ENCODE measurements around the gene ACTL8. TPM values are rescaled to one million over a fixed set of nuclear protein-coding genes. Genes with fewer than 3 reads are reported as not detected.

Gene ACTL8
- total RNA-seq, 1 donor: under 0.01 TPM

GRCh38 chr1:17798011-17798410 is 42.9 kb downstream of the ACTL8 start:
- no peak for DNase-seq (ENCODE audit: low read depth in 2 of 3, low spot score in 2 of 3)

- DNase-seq (ENCODE audit: low read depth in 2 of 3, low spot score in 2 of 3): no peak
These were observed 43.8 kb downstream of the ACTL8 start for GRCh38 chr1:17798799-17799382.

- DNase-seq (ENCODE audit: low read depth in 2 of 3, low spot score in 2 of 3): no peak
These were observed 44.5 kb downstream of the ACTL8 start for GRCh38 chr1:17799642-17800041.

- DNase-seq (ENCODE audit: low read depth in 2 of 3, low spot score in 2 of 3): no peak
These were observed 47.0 kb downstream of the ACTL8 start for GRCh38 chr1:17802164-17802563.

GRCh38 chr1:17802945-17803344 is 47.8 kb downstream of the ACTL8 start:
- DNase-seq (ENCODE audit: low read depth in 2 of 3, low spot score in 2 of 3): no peak

- no peak for DNase-seq (ENCODE audit: low read depth in 2 of 3, low spot score in 2 of 3)
These were observed 50.9 kb downstream of the ACTL8 start for GRCh38 chr1:17805869-17806684.

GRCh38 chr1:17808816-17809215 is 53.7 kb downstream of the ACTL8 start:
- no peak for DNase-seq (ENCODE audit: low read depth in 2 of 3, low spot score in 2 of 3)

GRCh38 chr1:17810668-17811067 is 55.5 kb downstream of the ACTL8 start:
- DNase-seq (ENCODE audit: low read depth in 2 of 3, low spot score in 2 of 3): no peak

GRCh38 chr1:17816511-17816910 is 61.4 kb downstream of the ACTL8 start:
- no peak for DNase-seq (ENCODE audit: low read depth in 2 of 3, low spot score in 2 of 3)

- DNase-seq (ENCODE audit: low read depth in 2 of 3, low spot score in 2 of 3): no peak
These were observed 64.1 kb downstream of the ACTL8 start for GRCh38 chr1:17819129-17819802.

- DNase-seq (ENCODE audit: low read depth in 2 of 3, low spot score in 2 of 3): no peak
These were observed 65.1 kb downstream of the ACTL8 start for GRCh38 chr1:17820198-17820597.

GRCh38 chr1:17822741-17823426 is 67.8 kb downstream of the ACTL8 start:
- DNase-seq (ENCODE audit: low read depth in 2 of 3, low spot score in 2 of 3): no peak

- no peak for DNase-seq (ENCODE audit: low read depth in 2 of 3, low spot score in 2 of 3)
These were observed 70.4 kb downstream of the ACTL8 start for GRCh38 chr1:17825273-17826164.

GRCh38 chr1:17826165-17826488 is 71.0 kb downstream of the ACTL8 start:
- DNase-seq (ENCODE audit: low read depth in 2 of 3, low spot score in 2 of 3): peak in 2 of 3 donors; percentile 29 to 42

GRCh38 chr1:17828991-17829390 is 73.9 kb downstream of the ACTL8 start:
- DNase-seq (ENCODE audit: low read depth in 2 of 3, low spot score in 2 of 3): no peak

GRCh38 chr1:17829579-17829978 is 74.4 kb downstream of the ACTL8 start:
- no peak for DNase-seq (ENCODE audit: low read depth in 2 of 3, low spot score in 2 of 3)

- DNase-seq (ENCODE audit: low read depth in 2 of 3, low spot score in 2 of 3): peak in 2 of 3 donors; percentile 27 to 51
These were observed 76.5 kb downstream of the ACTL8 start for GRCh38 chr1:17831597-17831996.

GRCh38 chr1:17833661-17834501 is 78.7 kb downstream of the ACTL8 start:
- no peak for DNase-seq (ENCODE audit: low read depth in 2 of 3, low spot score in 2 of 3)

GRCh38 chr1:17834561-17835100 is 79.5 kb downstream of the ACTL8 start:
- no peak for DNase-seq (ENCODE audit: low read depth in 2 of 3, low spot score in 2 of 3)
